Tongue (tissue), 2 donors: Measurements from ENCODE around the gene GNB1L. TPM values are rescaled to one million over a fixed set of nuclear protein-coding genes. Genes with fewer than 3 reads are reported as not detected.

ENCODE experiments used
- DNase-seq: peaks from one replicate; pipeline ENCODE4 v3.0.0-alpha.2; 2015
- total RNA-seq: library from RNA; depleted of rRNA; stranded (reverse); fragments of >200 nt; gene quantifications from one replicate; pipeline ENCODE4 v1.2.3, GENCODE V29; 2014

GNB1L gene
- total RNA-seq, 1 donor from 2014 or later: 6.1 TPM

GRCh38 chr22:19862619-19863246 lies 8.1 kb upstream of the GNB1L start:
- DNase-seq: peak; percentile 64

- DNase-seq: no peak
These were observed 5.3 kb upstream of the GNB1L start for GRCh38 chr22:19859861-19860510.

GRCh38 chr22:19857382-19857781 lies 2.7 kb upstream of the GNB1L start:
- no peak for DNase-seq

- peak; percentile 54 for DNase-seq
These were observed 1.1 kb upstream of the GNB1L start for GRCh38 chr22:19855504-19856409.

- no peak for DNase-seq
These were observed 546 bp downstream of the GNB1L start for GRCh38 chr22:19853879-19854777.

- no peak for DNase-seq
These were observed 1.4 kb downstream of the GNB1L start for GRCh38 chr22:19853058-19853878.

DNA sequence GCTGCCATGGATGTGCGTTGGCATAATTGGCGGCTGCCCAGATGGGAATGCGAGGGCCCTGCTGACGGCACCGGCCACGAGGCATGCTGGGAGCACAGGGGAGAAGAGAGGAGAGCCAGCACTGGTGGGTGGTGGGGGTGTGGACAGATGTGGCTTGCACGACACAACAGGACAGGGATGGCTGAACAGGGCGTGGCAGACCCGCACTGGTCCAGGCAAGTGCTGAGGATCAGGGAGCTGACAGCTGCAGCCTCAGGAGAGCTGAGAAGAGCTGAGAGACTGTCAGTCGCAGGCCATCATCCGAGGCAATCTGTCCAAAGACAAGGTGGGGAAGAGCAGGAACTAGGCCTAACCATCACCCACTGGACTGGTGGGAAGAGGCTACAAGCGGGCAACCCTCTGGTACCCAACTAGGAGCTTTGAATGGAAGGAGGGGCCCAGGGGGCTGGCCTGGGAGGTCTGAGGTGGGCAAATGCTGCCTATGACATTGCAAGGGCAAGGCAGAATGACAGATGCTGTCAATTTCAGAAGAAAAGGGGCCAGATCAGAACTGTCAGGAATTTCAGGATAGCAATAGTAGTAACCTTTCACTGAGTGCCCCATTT lies 2.4 kb downstream of the GNB1L start:
- DNase-seq: peak; percentile 54

DNA sequence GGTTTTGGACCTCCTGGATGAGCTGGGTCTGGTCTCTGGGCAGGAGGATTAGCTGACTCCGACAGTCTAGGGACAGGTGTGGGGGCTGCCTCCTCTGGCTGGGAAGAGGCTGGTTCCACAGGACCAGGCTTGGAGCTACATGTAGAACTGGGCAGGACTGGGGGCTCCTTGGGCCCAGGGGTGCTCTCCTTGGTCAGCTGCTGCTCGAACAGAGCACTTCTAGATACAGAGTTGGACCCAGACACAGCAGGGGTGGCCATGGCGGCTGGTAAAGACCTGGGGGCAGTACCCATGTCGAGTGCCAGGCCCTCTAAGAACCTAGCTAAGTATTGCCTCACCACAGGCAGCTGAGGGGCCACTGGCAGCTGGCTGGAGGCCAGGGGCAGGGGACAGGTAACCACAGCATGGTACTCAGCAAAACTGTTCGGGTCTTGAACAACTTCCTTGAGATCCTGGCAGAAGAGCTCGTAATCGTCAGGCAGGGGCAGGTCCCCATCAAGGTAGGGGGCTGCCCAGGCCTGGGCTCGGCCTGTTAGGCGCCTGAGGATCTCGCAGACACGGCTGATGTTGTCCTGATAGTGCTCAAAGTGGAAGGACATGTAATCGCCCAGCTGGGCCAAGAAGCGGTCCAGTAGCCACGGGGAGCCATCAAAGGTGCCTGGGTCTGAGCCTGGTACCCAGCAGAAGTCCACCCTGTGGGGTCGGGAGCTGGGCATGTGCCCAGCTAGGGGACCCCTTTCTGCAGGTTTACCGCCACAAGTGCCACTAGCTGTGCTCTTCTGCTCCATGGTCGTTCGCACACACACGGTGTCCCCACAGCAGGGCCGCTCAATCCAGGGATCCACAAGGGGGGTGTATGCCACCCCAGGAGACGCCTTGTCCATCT lies 3.1 kb downstream of the GNB1L start:
- DNase-seq: no peak

DNA sequence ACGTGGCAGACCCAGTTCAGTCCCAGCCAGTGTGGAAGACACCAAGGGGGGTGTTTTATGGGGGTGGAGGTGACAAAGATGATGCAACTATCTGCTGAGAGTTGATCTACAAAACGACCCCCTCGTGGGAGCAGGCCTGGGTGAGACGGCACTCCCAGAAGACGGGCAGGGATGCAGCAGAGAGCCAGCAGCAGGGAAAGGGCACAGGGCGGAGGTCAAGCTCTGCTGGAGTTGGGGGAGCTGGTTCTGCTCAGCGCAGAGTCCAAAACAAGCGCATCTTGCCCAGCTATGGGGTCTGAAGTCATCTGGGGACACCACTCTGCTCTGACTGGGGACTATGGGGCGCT lies 3.9 kb downstream of the GNB1L start:
- no peak for DNase-seq

DNA sequence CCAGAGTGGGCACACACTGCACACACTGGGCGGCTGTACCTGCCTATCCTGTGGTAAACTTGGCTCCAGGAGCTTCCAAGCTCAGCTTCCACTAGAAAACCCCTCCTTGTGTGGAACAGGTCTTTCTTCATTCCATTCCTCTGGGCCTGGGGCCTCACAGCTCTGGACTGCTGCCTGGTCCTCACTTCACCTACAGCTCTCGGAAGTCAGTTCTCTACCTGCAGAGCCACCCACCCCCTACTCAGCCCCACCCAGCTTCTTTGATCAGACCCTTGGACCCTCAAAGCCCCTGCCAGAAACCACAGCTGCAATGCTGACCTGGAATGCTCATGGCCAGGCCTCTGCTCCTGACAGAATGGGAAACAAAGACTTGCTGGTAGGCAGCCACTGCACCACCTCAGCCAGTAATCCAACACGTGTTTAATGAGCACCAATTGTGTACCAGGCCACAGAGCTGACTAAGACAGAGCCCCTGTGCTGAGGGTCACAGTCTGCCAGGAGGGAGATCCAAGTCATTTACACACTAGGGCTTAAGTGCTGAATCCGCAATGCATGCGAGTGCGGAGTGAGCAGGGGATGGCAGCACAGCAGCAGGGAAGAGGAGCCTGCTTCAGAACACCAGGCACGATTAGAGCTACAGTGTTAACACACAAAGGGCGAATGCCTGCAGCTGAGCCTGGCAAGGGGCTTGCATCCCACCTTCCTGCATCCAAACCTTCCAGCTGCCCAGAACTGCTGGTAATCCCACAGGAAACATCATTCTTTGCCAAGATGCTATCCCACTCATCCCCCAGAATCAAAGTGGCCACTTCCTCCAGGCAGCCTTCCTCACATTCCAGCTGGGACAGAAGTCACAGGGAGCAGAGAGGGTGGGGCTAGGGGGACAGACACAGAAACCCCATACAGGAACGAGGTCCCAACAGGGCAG lies 4.6 kb downstream of the GNB1L start:
- no peak for DNase-seq

GRCh38 chr22:19848298-19849224 lies 6.1 kb downstream of the GNB1L start:
- no peak for DNase-seq

- DNase-seq: no peak
These were observed 7.4 kb downstream of the GNB1L start for GRCh38 chr22:19847345-19847632.

DNA sequence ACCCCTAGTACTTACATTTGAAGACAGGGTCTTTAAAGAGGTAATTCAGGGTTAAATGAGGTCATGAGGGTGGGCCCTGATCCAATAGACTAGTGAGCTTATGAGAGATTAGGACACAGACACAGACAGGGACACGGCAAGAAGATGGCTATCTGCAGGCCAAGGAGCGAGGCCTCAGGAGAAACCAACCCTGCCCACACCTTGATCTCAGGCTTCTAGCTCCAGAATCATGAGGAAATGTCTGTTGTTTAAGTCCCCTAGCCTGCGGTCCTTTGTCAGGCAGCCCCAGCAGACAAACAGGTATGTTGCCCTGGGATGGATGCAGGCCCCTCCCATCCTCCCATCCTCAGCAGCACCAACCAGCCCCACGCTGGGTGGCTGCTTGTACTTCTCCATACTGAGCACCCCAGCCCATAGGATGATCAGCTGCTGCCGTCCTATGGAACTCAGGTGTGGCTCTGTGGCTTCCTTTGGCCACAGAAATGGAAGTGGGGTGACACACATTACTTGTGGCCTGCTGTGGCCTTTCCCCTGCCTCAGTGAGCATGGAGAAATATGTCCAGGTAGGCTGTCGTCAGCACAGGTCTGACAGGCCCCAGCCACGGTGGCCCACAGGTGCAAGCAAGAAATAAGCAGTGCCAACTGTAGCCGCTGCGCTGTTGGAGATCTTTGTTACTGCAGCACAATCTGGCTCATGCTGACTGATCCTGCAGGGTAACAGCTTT lies 7.9 kb downstream of the GNB1L start:
- DNase-seq: no peak

DNA sequence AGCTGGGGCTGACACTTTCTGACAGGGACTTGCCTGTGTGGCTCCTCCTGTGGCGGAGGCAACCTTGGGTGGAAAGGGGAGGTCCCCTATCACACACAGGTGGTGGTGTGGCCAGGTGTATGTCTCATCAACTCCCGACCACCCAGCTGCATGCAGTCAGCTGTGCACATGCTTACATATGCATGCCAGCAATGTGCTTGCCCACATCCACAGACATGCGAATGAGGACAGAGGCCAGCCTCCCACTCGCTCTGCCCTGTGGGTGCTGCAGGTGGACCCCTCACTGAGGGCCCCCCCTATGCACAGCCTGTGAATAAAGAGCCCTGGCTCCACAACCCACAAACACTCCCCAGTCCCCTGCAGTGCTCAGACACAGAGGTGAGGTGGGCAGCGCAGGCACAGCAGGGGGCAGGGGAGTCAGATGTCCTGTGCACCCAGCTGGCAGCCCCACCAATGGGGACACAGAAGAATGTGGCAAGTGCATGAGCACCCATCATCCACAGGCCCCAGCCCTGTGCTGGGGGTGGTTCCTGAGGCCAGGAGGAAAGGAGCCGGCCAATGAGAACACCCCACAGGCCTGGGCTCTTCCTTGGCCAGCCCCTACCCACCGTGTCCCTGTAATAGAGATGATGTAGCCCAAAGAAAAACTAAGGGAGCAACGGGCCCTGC lies 9.5 kb downstream of the GNB1L start:
- no peak for DNase-seq

GRCh38 chr22:19844377-19845053 lies 10.2 kb downstream of the GNB1L start:
- DNase-seq: no peak

- DNase-seq: no peak
These were observed 10.8 kb downstream of the GNB1L start for GRCh38 chr22:19843857-19844376.
